Measurements from ENCODE around the gene PRKACB.
A peak's percentile ranks its signal among the peaks of the same experiment; 100 is the strongest.
"Not testable (repeated sequence)": the region's sequence is repeated elsewhere in the genome, so short reads cannot be mapped to it uniquely, and the experiment has no call there.

The PRKACB gene

DNA sequence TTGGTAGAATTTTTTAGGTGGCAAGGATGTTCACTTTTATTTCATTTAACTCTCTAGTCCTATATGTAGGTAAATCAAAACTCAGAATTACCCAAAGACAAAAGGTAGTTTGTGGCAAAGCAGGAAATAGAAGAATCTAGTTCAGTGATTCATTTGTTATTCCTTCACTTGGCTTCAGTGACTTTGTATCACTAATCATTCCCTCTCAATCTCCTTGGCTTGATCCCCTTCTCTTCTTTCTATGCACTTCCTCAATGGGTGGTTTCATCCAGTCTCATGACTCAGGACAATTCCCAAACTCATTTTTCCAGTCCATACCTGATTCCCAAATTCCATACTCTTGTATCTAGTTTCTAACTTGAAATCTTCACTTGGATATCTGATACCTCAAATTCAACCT is 64.9 kb downstream of the PRKACB start:
- Histone ChIP-seq H3K4me1 (peaks cover 10% of the 10 kb centered on the region), H3K4me2 (no peak overlapping the region), H3K36me3 (no peaks in the 10 kb centered on the region), H3K9ac (no peak overlapping the region), H3K27ac (no peak overlapping the region), H3K9me3 (no peaks in the 10 kb centered on the region), H3K4me3 (no peak overlapping the region), H3K27me3 (no peaks in the 10 kb centered on the region), H4K20me1 (no peaks in the 10 kb centered on the region)
- no peak for TF ChIP-seq Cebpa-rat (IDR thresholded peaks at IDR 0.05)

DNA sequence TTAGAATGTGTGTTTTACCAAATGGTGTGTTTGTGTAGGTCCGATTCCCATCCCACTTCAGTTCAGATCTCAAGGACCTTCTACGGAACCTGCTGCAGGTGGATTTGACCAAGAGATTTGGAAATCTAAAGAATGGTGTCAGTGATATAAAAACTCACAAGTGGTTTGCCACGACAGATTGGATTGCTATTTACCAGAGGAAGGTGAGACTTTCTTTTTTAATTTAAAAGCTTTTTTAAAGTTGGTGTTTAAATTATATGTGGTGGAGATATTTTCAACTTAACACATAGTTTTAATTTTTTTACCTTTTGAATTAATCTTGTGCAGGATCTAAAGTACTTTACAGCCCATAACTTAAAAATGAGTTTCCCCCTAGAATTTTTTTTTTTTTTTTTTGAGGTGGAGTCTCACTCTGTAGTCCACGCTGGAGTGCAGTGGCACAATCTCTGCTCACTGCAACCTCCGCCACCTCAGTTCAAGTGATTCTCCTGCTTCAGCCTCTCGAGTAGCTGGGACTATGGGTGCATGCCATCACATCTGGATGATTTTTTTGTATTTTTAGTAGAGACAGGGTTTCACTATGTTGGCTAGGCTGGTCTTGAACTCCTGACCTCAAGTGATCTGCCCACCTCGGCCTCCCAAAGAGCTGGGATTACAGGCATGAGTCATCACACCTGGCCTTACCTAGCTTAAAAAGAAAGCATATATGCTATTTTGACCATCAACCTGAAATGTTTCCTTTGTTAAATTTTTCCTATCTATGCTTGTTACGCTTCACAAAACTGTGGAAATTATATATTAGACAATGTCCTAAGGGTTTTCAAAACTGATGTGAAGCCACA is 70.3 kb downstream of the PRKACB start:
- peaks cover 12% of the 10 kb centered on the region for H3K4me1 ChIP-seq
- H3K27ac ChIP-seq: no peak overlapping the region
- peaks cover 3% of the 10 kb centered on the region; the same call in 1 of the 2 replicates for H3K9me3 ChIP-seq
- no peak overlapping the region for H3K4me3 ChIP-seq
- no peak for TF ChIP-seq Cebpa-rat (IDR thresholded peaks at IDR 0.05)
- no peaks in the 10 kb centered on the region for H4K20me1 ChIP-seq
- H3K27me3 ChIP-seq: no peaks in the 10 kb centered on the region
- H3K36me3 ChIP-seq: no peaks in the 10 kb centered on the region
- peak overlapping the region; percentile 18 for H3K4me2 ChIP-seq
- H3K9ac ChIP-seq: no peak overlapping the region

DNA sequence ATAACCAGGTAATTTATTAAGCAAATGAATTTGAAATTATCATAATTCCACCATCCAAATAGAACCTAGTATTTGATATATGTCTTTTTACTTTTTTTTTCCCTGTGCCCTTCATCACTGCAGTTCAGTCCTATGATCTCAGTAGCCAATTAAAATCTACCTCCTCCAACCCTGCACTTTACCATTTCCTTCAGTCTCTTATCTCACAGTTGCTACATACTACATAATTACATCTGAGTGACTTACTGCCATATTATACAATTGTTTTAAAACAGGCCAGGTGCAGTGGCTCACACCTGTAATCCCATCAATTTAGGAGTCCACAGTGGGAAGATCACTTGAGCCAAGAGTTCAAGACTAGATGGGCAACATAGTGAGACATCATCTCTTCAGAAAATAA is 73.2 kb downstream of the PRKACB start:
- Histone ChIP-seq H3K4me3 (no peak overlapping the region), H3K4me1 (peaks cover 12% of the 10 kb centered on the region), H3K9ac (no peak overlapping the region), H3K4me2 (no peak overlapping the region), H4K20me1 (no peaks in the 10 kb centered on the region), H3K27me3 (no peaks in the 10 kb centered on the region), H3K36me3 (no peaks in the 10 kb centered on the region), H3K9me3 (peaks cover 8% of the 10 kb centered on the region; the same call in 1 of the 2 replicates), H3K27ac (no peak overlapping the region)
- TF ChIP-seq Cebpa-rat (IDR thresholded peaks at IDR 0.05): no peak

DNA sequence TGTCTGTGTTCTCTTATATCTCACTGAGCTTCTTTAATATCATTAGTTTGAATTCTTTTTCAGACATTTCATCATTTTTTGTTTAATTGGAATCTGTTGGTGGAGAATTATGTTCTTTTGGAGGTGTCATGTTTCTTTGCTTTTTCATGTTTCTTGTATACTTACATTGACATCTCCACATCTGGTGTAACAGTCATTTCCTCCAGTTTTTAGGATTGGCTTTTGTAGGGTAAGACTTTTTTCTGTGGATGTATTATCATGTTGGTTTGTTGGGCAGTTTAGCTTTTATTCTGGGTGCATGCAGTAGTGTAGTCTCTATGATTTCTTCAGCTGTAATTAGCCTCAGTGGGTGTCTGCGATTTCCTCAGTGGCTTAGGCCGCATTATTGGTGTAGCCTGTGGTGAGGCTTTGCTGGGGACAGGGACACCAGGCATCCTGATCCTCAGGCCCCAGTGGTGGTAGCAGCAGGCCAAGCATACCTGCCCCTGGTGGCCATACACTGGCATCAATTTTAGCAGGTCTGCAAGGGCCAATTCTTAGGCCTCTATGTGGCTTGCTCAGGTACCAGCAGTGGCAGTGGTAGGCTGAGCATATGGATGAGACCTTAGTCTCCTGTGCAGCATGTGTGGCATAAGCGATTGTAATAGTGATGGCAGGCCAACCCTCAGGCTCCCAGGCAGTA is 79.8 kb downstream of the PRKACB start:
- no peak overlapping the region for H3K4me2 ChIP-seq
- peaks cover 31% of the 10 kb centered on the region for H3K9me3 ChIP-seq
- H3K36me3 ChIP-seq: 0 out of 2 replicates have a peak, but pooled peaks cover 7% of the 10 kb centered on the region
- no peak for TF ChIP-seq Cebpa-rat (IDR thresholded peaks at IDR 0.05)
- H3K9ac ChIP-seq: no peak overlapping the region
- H3K27ac ChIP-seq: no peak overlapping the region
- H3K4me1 ChIP-seq: no peaks in the 10 kb centered on the region
- H3K4me3 ChIP-seq: no peak overlapping the region
- no peaks in the 10 kb centered on the region for H4K20me1 ChIP-seq
- no peaks in the 10 kb centered on the region for H3K27me3 ChIP-seq

DNA sequence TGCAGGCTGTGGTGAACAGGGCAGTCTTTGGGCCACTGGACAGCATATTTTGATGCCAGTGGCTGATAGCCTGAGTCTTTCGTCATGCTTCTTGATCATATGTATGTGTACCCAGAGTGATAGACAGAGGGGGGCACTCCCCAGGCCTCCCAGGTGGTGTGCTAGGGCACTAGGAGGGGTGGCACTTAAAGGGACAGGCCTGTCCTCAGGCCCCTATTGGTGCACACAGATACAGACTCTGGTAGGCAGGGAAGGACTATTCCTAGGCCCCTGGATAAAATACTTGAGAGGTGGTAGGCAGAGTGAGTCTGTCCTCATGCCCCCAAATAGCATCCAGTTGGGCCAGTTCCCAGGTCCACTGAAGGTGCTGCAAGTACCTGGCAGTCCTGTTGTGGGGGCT is 80.8 kb downstream of the PRKACB start:
- H3K36me3 ChIP-seq: 0 out of 2 replicates have a peak, but pooled peaks cover 7% of the 10 kb centered on the region

DNA sequence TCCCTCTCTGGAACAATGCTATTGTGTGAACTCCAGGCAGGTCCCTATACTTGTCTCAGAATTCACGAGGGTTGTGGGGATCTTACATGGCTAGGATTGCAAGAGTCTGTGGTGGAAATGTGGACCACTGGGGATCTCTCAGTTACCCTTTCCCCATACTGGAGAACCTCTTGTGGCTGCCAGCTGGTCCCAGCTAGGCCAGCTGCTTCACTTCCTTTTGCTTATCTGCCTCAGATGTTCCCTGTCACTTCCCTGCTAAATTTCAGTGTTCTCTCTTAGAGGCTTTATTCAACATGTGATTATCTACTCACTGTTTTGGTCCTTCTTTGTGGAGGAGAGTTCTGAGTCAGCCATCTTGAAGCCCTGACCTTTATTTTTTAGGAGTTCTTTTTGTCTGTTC is 81.6 kb downstream of the PRKACB start:
- no peak for TF ChIP-seq Cebpa-rat (IDR thresholded peaks at IDR 0.05)
- Histone ChIP-seq H3K4me1 (no peaks in the 10 kb centered on the region), H3K4me3 (no peak overlapping the region), H3K27me3 (no peaks in the 10 kb centered on the region), H4K20me1 (no peaks in the 10 kb centered on the region), H3K9ac (no peak overlapping the region), H3K36me3 (0 out of 2 replicates have a peak, but pooled peaks cover 7% of the 10 kb centered on the region), H3K27ac (no peak overlapping the region), H3K9me3 (peaks cover 23% of the 10 kb centered on the region), H3K4me2 (no peak overlapping the region)

More for the DNA sequence above, 80.8 kb downstream of the PRKACB start:
- no peaks in the 10 kb centered on the region for H4K20me1 ChIP-seq
- H3K4me3 ChIP-seq: no peak overlapping the region
- peaks cover 23% of the 10 kb centered on the region for H3K9me3 ChIP-seq
- no peak for TF ChIP-seq Cebpa-rat (IDR thresholded peaks at IDR 0.05)
- H3K27ac ChIP-seq: no peak overlapping the region
- H3K27me3 ChIP-seq: no peaks in the 10 kb centered on the region
- no peaks in the 10 kb centered on the region for H3K4me1 ChIP-seq
- no peak overlapping the region for H3K9ac ChIP-seq
- H3K4me2 ChIP-seq: no peak overlapping the region

DNA sequence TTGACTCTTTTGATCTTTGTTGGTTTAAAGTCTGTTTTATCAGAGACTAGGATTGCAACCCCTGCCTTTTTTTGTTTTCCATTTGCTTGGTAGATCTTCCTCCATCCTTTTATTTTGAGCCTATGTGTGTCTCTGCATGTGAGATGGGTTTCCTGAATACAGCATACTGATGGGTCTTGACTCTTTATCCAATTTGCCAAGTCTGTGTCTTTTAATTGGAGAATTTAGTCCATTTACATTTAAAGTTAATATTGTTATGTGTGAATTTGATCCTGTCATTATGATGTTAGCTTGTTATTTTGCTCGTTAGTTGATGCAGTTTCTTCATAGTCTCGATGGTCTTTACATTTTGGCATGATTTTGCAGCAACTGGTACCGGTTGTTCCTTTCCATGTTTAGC is 88.6 kb downstream of the PRKACB start:
- not testable (repeated sequence) for H3K9ac ChIP-seq, H3K36me3 ChIP-seq, H3K27me3 ChIP-seq, H3K9me3 ChIP-seq, H4K20me1 ChIP-seq, H3K4me2 ChIP-seq, H3K4me1 ChIP-seq, H3K4me3 ChIP-seq, H3K27ac ChIP-seq

DNA sequence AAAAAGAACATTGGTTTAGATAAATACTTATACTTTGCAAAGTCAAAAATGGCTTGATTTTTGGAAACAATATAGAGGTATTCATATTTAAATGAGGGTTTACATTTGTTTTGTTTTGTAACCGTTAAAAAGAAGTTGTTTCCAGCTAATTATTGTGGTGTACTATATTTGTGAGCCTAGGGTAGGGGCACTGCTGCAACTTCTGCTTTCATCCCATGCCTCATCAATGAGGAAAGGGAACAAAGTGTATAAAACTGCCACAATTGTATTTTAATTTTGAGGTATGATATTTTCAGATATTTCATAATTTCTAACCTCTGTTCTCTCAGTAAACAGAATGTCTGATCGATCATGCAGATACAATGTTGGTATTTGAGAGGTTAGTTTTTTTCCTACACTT is 92.2 kb downstream of the PRKACB start:
- H4K20me1 ChIP-seq: no peaks in the 10 kb centered on the region
- no peak for TF ChIP-seq Cebpa-rat (IDR thresholded peaks at IDR 0.05)
- no peak overlapping the region for H3K4me2 ChIP-seq
- no peaks in the 10 kb centered on the region for H3K9me3 ChIP-seq
- H3K4me1 ChIP-seq: no peaks in the 10 kb centered on the region
- no peak overlapping the region for H3K27ac ChIP-seq
- no peak overlapping the region for H3K9ac ChIP-seq
- no peak overlapping the region for H3K4me3 ChIP-seq
- no peaks in the 10 kb centered on the region for H3K27me3 ChIP-seq
- H3K36me3 ChIP-seq: 0 out of 2 replicates have a peak, but pooled peaks cover 3% of the 10 kb centered on the region

DNA sequence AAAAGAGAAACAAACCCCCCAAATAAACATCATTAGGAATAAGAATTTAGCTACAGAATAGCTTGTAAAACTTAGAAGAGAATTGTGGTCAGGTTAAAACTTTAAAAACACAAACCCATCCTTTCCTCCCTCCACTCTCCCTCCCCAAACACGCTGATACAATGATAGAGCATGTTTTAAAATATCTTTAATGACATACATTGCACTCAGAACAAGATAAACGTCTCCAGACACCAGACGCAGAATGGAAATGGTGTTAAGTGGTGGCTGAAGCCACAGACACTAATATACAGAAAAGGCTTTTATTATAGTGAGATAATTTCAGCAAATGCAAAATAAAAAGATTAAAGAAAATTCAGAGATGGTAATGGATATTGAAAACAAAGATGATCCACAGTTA is 98.6 kb downstream of the PRKACB start:
- Histone ChIP-seq H3K4me2 (no peak overlapping the region), H3K4me1 (no peaks in the 10 kb centered on the region), H3K9ac (no peak overlapping the region), H3K27me3 (no peaks in the 10 kb centered on the region), H4K20me1 (no peaks in the 10 kb centered on the region), H3K36me3 (no peaks in the 10 kb centered on the region), H3K9me3 (no peaks in the 10 kb centered on the region), H3K4me3 (no peak overlapping the region), H3K27ac (no peak overlapping the region)
- TF ChIP-seq Cebpa-rat (IDR thresholded peaks at IDR 0.05): no peak

DNA sequence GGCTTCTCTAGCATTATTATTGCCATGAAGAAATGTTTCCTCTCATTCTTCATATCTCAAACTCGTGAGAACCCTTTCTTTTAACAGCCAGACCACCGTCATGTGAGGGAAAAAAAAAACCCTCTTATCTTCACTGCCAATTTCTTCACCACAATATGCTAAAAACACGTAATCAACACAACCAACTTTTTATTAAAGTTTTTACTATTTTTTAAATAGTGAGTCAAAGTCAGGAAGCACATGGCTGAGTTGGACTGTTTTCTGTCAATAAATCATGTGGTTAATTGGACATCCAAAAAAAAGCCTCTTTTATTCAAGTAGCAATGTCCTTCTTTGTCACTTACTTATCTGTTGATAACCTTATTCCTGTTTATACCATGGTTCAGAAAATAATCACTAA is 101.5 kb downstream of the PRKACB start:
- no peak for TF ChIP-seq Cebpa-rat (IDR thresholded peaks at IDR 0.05)
- no peak overlapping the region for H3K9ac ChIP-seq
- H3K4me3 ChIP-seq: no peak overlapping the region

More for the DNA sequence above, 101.5 kb downstream of the PRKACB start:
- H3K4me2 ChIP-seq: no peak overlapping the region
- H3K4me1 ChIP-seq: no peaks in the 10 kb centered on the region
- no peaks in the 10 kb centered on the region for H3K9me3 ChIP-seq
- no peaks in the 10 kb centered on the region for H3K36me3 ChIP-seq
- no peaks in the 10 kb centered on the region for H3K27me3 ChIP-seq
- no peaks in the 10 kb centered on the region for H4K20me1 ChIP-seq
- no peak overlapping the region for H3K27ac ChIP-seq
